Parathyroid adenoma (tissue), 2 donors: Measurements from ENCODE around the gene SCN4A.
"Not testable (repeated sequence)": the region's sequence is repeated elsewhere in the genome, so short reads cannot be mapped to it uniquely, and the experiment has no call there.

ENCODE experiments used
- H2AFZ ChIP-seq: fragments of 300-600 bp; sonication (generic); one replicate; pipeline ENCODE4 v1.7.0; 2017; ENCODE audit warnings: antibody characterized with exemption, mild to moderate bottlenecking
- H3K27ac ChIP-seq: fragments of 300-600 bp; sonication (generic); one replicate; pipeline ENCODE4 v1.7.0; 2017
- H3K27me3 ChIP-seq: fragments of 300-600 bp; sonication (generic); one replicate; pipeline ENCODE4 v1.7.0; 2017; ENCODE audit warnings: low read length; ENCODE audit not compliant: control insufficient read depth, insufficient read depth
- H3K36me3 ChIP-seq: fragments of 300-600 bp; sonication (generic); one replicate; pipeline ENCODE4 v1.7.0; 2017; ENCODE audit warnings: low read length; ENCODE audit not compliant: control insufficient read depth, insufficient read depth
- H3K4me1 ChIP-seq: fragments of 300-600 bp; sonication (generic); one replicate; pipeline ENCODE4 v1.7.0; 2017; ENCODE audit warnings: control low read depth
- H3K4me2 ChIP-seq: fragments of 300-600 bp; sonication (generic); one replicate; pipeline ENCODE4 v1.7.0; 2017; ENCODE audit warnings: low read length
- H3K4me3 ChIP-seq: fragments of 300-600 bp; sonication (generic); one replicate; pipeline ENCODE4 v1.7.0; 2017; ENCODE audit warnings: low read depth, low read length
- H3K79me2 ChIP-seq: fragments of 300-600 bp; sonication (generic); one replicate; pipeline ENCODE4 v1.7.0; 2017; ENCODE audit warnings: control low read depth
- H3K9ac ChIP-seq: fragments of 300-600 bp; sonication (generic); one replicate; pipeline ENCODE4 v1.7.0; 2017; ENCODE audit warnings: mild to moderate bottlenecking
- H3K9me3 ChIP-seq: fragments of 300-600 bp; sonication (generic); one replicate; pipeline ENCODE4 v1.7.0; 2017; ENCODE audit warnings: low read length; ENCODE audit not compliant: control insufficient read depth
- CTCF ChIP-seq: fragments of 300-600 bp; sonication (generic); IDR thresholded peaks from one replicate; pipeline ENCODE4 v1.7.0; 2017; ENCODE audit warnings: antibody characterized with exemption, mild to moderate bottlenecking
- donor health status: primary hyperparathyroidism.

The SCN4A gene

GRCh38 chr17:63896524-63897354 lies 76.0 kb downstream of the SCN4A start, which contains the start of gene CSH1:
Gene CSH1, minus strand, starts transcription at chr17:63896574. Its CDS starts 63 bp downstream, at chr17:63896511.
- not testable (repeated sequence) for H3K36me3 ChIP-seq, H3K9me3 ChIP-seq, H3K4me1 ChIP-seq, H3K27ac ChIP-seq, H3K79me2 ChIP-seq, H2AFZ ChIP-seq, H3K9ac ChIP-seq, H3K4me2 ChIP-seq, H3K27me3 ChIP-seq, H3K4me3 ChIP-seq

DNA sequence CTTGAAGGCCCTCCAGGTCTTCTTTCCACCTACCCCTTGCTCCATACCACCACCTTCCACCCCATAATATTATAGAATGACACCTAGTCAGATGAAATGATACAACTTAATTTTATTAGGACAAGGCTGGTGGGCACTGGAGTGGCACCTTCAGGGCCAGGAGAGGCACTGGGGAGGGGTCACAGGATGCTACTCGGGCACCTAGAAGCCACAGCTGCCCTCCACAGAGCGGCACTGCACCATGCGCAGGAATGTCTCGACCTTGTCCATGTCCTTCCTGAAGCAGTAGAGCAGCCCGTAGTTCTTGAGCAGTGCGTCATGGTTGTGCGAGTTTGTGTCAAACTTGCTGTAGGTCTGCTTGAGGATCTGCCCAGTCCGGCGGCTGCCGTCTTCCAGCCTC lies 77.9 kb downstream of the SCN4A start:
- H2AFZ ChIP-seq: peak overlapping the region; percentile 28
- H3K4me1 ChIP-seq, H3K9ac ChIP-seq, H3K4me2 ChIP-seq, H3K79me2 ChIP-seq, H3K36me3 ChIP-seq, H3K27me3 ChIP-seq, H3K27ac ChIP-seq, H3K9me3 ChIP-seq, H3K4me3 ChIP-seq: not testable (repeated sequence)

DNA sequence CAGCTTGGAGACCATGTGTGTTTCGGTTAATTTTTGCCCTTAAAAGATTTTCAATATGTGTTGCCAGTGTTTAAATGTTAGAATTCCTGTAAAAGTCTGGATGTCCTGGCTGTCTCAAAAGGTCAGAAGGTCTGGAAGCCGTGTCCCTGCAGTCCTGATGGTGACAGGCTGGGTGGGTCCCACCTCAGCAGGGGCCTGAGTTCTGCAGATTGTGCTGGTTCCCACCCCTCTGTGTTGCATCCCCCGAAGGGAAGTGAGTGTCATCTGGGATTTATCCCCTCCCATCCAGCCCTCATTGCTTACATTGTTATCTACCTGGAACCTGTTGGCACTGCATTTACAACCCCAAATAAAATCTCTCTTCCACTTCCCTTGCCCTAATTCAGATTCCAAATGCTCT lies 78.7 kb downstream of the SCN4A start:
- not testable (repeated sequence) for H3K9me3 ChIP-seq, H3K9ac ChIP-seq

DNA sequence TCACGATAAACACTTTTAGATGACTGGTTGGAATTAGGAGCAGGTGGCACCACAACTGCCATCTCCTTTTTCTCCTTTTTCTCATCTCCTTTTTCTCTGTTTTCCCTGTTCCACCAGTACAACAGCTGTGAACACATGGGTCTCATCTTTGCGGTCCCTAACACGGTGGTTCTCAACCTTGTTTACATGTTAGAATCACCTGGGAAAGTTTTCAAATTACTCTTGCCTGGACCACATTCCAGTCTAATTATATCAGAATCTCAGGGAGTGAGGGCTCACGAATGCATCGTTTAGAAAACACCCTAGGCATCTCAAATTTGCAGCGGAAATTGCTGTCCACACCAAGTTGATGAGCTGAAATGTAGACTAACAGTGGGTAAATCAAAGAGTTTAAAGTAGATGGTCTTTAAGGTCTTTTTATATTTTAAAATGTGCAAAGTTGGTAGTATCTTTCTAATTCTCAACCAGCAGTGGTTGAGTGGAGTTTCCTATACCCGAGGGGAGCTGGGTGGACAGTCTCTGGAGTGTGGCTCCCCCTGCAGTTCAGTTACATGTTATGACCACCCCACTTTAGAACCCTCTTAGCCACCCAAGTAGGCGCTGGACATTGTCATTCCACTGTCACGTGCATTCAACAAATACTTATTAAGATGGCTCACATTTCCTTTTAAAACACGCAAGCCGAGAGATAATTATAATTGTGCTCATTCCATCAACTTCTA lies 80.2 kb downstream of the SCN4A start:
- H2AFZ ChIP-seq, H3K9me3 ChIP-seq, H3K4me1 ChIP-seq, H3K79me2 ChIP-seq, H3K4me3 ChIP-seq, H3K4me2 ChIP-seq, H3K9ac ChIP-seq, H3K27me3 ChIP-seq, H3K27ac ChIP-seq, H3K36me3 ChIP-seq: not testable (repeated sequence)
- peak; percentile 6 for TF ChIP-seq CTCF

More for the DNA sequence above, 78.7 kb downstream of the SCN4A start:
- not testable (repeated sequence) for H3K4me2 ChIP-seq, H3K36me3 ChIP-seq, H3K4me3 ChIP-seq, H3K27ac ChIP-seq, H3K27me3 ChIP-seq, H3K4me1 ChIP-seq, H3K79me2 ChIP-seq, H2AFZ ChIP-seq

DNA sequence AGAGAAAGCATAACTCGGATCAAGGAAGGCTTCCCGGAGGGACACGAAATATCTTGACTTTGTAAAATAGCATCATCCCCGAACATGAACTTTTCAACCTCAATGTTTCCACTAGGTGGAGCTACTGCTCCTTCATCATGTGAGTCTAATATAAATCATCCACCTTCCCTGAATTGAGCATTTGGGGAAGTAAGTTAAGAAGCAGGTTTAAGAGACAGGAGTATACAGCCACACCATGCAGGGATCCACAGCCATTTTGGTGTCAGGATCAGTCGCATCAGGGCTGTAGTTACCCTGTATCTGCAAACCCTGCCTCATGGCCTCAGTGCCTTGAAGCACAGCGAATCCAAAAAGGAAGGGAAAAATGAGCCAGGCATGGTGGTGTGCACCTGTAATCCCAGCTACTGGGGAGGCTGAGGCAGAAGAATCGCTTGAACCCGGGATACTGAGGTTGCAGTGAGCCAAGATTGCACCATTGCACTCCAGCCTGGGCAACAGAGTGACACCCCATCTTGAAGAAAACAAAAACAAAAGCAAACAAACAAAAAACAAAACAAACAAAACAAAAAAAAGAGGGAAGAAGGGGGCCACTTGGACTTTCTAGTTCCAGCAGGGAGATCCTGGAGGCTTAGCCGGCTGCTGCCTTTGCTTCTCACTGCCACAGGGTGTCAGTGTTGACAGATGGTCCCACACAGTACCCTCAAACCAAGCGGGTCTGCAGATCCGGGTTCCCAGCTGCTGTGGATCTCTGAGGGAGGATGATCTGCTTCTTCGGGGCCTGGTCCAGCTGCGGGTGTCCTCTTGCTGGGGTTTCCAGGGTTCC lies 83.5 kb downstream of the SCN4A start:
- H3K4me3 ChIP-seq, H3K4me2 ChIP-seq, H3K27ac ChIP-seq, H3K79me2 ChIP-seq, H2AFZ ChIP-seq, H3K9me3 ChIP-seq, H3K36me3 ChIP-seq, H3K27me3 ChIP-seq, H3K4me1 ChIP-seq, H3K9ac ChIP-seq: not testable (repeated sequence)
- TF ChIP-seq CTCF: peak; percentile 33
